ENCODE measurements around the gene HEG1.
"Not testable (repeated sequence)": the region's sequence is repeated elsewhere in the genome, so short reads cannot be mapped to it uniquely, and the experiment has no call there.

The HEG1 gene

DNA sequence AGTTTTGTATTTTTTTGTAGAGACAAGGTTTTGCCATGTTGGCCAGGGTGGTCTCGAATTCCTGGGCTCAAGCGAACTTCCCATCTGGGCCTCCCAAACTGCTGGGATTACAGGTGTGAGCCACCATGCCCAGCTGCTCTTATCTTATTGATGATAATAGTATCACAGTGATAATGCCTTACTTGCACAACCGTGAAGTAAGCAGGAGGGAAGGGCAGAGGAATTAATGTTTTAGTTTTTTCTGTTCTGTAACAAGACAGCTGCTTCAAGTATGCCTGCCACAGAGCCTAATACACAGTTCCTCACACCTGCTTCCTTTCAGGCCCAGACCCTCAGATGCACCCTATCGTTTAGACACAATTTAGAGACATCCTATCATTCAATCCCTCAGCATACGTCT lies 95.1 kb downstream of the HEG1 start:
- no peaks in the 10 kb centered on the region for H3K4me1 ChIP-seq
- no peaks in the 10 kb centered on the region for H3K27me3 ChIP-seq
- intact Hi-C loops (cut with DNase I; ENCODE audit: low total_unique reads): no loop called here
- no peak for DNase-seq
- no peaks in the 10 kb centered on the region for H3K9me3 ChIP-seq
- TF ChIP-seq, protein P1, sequence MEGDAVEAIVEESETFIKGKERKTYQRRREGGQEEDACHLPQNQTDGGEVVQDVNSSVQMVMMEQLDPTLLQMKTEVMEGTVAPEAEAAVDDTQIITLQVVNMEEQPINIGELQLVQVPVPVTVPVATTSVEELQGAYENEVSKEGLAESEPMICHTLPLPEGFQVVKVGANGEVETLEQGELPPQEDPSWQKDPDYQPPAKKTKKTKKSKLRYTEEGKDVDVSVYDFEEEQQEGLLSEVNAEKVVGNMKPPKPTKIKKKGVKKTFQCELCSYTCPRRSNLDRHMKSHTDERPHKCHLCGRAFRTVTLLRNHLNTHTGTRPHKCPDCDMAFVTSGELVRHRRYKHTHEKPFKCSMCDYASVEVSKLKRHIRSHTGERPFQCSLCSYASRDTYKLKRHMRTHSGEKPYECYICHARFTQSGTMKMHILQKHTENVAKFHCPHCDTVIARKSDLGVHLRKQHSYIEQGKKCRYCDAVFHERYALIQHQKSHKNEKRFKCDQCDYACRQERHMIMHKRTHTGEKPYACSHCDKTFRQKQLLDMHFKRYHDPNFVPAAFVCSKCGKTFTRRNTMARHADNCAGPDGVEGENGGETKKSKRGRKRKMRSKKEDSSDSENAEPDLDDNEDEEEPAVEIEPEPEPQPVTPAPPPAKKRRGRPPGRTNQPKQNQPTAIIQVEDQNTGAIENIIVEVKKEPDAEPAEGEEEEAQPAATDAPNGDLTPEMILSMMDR (IDR thresholded peaks at IDR 0.05): no peak
- H3K4me3 ChIP-seq: no peak overlapping the region
- H3K36me3 ChIP-seq: no peaks in the 10 kb centered on the region
- H3K27ac ChIP-seq: no peak overlapping the region

DNA sequence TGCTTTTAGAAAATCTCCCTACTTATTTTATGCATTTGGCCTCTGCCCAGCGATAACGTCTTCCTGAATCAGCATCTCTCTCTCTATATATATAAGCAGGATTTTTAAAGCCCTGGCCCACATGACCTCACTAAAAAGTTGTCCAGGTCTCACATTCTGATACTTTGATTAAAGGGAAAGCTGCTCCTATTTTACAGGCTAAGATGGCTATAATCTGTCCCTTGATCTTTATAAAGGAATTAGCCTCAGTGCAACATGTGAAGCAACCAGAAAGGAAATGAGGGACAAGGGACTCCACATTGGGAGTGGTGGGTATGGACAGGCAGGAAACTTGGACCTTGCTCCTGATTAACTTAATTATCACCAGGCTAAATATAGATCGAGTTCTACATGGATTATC lies 95.7 kb downstream of the HEG1 start:
- Histone ChIP-seq H3K4me3 (no peak overlapping the region), H3K9me3 (no peaks in the 10 kb centered on the region), H3K27me3 (no peaks in the 10 kb centered on the region), H3K4me1 (no peaks in the 10 kb centered on the region), H3K27ac (no peak overlapping the region), H3K36me3 (no peaks in the 10 kb centered on the region)
- intact Hi-C loops (cut with DNase I; ENCODE audit: low total_unique reads): no loop called here
- DNase-seq: no peak
- TF ChIP-seq, protein P1 (IDR thresholded peaks at IDR 0.05): no peak

DNA sequence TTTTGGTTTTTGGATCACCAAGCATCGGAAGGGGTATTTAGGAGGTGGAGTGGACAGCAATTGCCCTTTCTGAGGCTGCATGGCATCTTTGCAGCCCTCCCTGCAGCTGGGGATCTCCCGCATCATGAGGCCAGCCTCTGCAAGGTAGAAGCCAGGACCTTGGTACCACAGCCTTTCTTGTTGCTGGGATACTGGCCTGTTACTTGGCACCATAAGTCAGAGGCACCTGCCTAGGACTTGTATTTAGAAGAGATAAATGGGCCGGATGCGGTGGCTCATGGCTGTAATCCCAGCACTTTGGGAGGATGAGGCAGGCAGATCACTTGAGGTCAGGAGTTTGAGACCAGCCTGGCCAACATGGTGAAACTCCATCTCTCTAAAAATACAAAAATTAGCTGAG lies 97.8 kb downstream of the HEG1 start:
- DNase-seq; intact Hi-C loops (cut with DNase I; ENCODE audit: low total_unique reads); H3K4me3 ChIP-seq; H3K9me3 ChIP-seq; H3K27me3 ChIP-seq; H3K27ac ChIP-seq; H3K4me1 ChIP-seq; H3K36me3 ChIP-seq: not testable (repeated sequence)

DNA sequence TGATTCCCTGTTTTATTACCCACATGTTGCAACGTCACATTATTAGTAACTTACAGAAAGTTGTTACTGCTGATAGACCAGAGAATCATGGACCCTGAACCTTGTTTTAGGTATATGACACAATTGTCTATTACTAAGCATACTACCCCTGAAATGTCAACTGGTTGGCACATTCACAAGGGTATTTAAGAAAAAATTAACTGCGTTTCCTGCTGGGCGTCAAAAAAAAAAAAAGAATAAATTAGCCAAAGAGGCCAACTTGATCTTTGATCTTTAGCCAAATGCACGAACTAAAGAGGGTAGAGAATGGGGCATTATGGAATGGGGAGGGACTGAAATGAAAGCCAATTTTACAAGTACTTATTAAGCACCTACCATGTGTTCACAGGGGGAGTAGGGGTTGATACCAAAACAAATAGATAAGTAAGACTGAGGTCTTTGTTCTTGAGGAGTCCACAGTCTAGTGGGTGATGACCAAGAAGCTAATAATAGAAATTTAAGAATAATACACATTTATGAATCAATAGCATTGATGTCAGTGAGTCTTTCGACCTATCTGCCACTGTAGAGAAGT lies 103.4 kb downstream of the HEG1 start:
- no peaks in the 10 kb centered on the region for H3K9me3 ChIP-seq
- TF ChIP-seq, protein P1 (IDR thresholded peaks at IDR 0.05): no peak

DNA sequence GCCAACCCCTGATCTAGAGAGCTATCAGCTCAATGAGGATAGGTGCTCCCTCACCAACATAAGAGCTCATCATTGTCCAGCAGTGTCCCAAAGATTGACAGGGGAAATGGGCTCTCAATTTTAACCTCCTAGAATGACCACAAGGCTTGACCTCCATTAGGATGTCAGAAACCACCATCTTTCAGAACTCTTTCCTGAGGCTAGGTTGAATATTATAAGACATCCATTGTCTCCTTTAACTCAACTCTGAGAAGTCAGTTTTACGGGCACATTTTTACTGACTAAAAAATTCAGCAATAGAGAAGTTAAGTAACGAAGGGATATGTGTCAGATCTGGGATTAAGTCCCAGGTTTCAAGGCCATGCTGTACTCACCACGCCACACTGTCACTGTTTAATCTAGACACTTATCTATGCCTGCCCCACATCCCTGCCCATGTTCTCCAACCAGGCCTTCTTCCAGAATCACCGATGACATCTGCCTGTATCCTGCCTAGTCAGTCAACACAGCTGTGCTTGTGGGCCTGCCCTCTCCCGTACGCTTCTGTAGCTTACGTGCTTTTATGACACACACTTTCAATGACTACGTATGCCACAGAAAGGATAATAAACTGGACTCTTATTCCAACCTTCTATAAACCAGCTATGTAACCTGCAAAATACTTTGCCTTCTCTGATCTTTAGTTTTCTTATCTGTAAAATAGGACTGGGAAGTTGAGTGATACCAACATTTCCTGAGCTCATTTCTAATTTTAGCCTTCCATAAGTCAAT lies 104.1 kb downstream of the HEG1 start:
- no peaks in the 10 kb centered on the region for H3K9me3 ChIP-seq
- TF ChIP-seq, protein P1 (IDR thresholded peaks at IDR 0.05): no peak
- H3K36me3 ChIP-seq: no peaks in the 10 kb centered on the region
- intact Hi-C loops (cut with DNase I; ENCODE audit: low total_unique reads): no loop called here
- no peak overlapping the region for H3K27ac ChIP-seq
- no peaks in the 10 kb centered on the region for H3K27me3 ChIP-seq
- H3K4me1 ChIP-seq: no peaks in the 10 kb centered on the region
- no peak overlapping the region for H3K4me3 ChIP-seq
- no peak for DNase-seq

More for the DNA sequence above, 103.4 kb downstream of the HEG1 start:
- Histone ChIP-seq H3K4me3 (no peak overlapping the region), H3K27ac (no peak overlapping the region), H3K4me1 (no peaks in the 10 kb centered on the region), H3K27me3 (no peaks in the 10 kb centered on the region), H3K36me3 (no peaks in the 10 kb centered on the region)
- intact Hi-C loops (cut with DNase I; ENCODE audit: low total_unique reads): no loop called here
- no peak for DNase-seq

DNA sequence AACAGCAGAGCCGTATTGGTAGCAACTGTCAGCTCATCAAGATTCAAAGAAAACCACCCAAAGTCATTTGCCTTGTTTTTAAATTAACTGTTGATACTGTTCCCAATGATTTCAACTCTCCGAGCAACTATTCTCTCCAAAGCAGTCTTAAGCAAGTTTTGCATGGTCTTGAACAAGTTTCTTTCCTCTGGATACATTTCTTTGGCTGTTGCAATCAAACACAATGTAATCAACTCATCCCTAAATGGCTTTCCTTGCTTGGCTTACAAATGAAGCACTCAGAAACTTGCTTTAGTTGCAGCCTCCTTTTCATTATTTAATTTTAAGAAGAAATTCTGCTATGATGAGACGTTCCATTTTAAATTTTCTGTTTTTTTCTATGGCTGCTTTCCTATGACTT lies 105.8 kb downstream of the HEG1 start:
- TF ChIP-seq, protein P1 (IDR thresholded peaks at IDR 0.05): no peak
- no peaks in the 10 kb centered on the region for H3K36me3 ChIP-seq
- no peaks in the 10 kb centered on the region for H3K9me3 ChIP-seq
- H3K4me1 ChIP-seq: no peaks in the 10 kb centered on the region
- no peaks in the 10 kb centered on the region for H3K27me3 ChIP-seq
- intact Hi-C loops (cut with DNase I; ENCODE audit: low total_unique reads): no loop called here
- H3K4me3 ChIP-seq: no peak overlapping the region
- no peak overlapping the region for H3K27ac ChIP-seq
- no peak for DNase-seq

All from tibial artery (tissue), 4 donors.